MM.1S (cell line): ENCODE measurements around the gene TFPI.

Source experiments
- DNase-seq: peaks from one replicate; pipeline ENCODE4 v3.0.0-alpha.2; 2015
- H2AFZ ChIP-seq: fragments of 300-600 bp; sonication (generic); 2 replicates; pipeline ENCODE4 v1.6.0; 2016; ENCODE audit warnings: antibody characterized with exemption, low read length
- H3F3A ChIP-seq: fragments of 300-600 bp; sonication (generic); 2 replicates; pipeline ENCODE4 v1.6.1; 2016; ENCODE audit warnings: mild to moderate bottlenecking, antibody characterized with exemption, low read length, moderate library complexity, mixed read lengths; ENCODE audit not compliant: insufficient read depth
- H3K27ac ChIP-seq: fragments of 300-600 bp; sonication (generic); 2 replicates; pipeline ENCODE4 v1.5.1; 2016; ENCODE audit warnings: mild to moderate bottlenecking, low read length
- H3K27me3 ChIP-seq: fragments of 300-600 bp; sonication (generic); replicated peaks from 2 replicates; pipeline ENCODE4 v1.6.0; 2016; ENCODE audit warnings: low read length; ENCODE audit not compliant: insufficient read depth
- H3K36me3 ChIP-seq: fragments of 300-600 bp; sonication (generic); replicated peaks from 2 replicates; pipeline ENCODE4 v1.6.1; 2016; ENCODE audit warnings: mild to moderate bottlenecking, low read length, mixed read lengths; ENCODE audit not compliant: insufficient read depth
- H3K4me1 ChIP-seq: fragments of 300-600 bp; sonication (generic); 2 replicates; pipeline ENCODE4 v1.6.1; 2016; ENCODE audit warnings: low read length, mixed read lengths
- H3K4me2 ChIP-seq: fragments of 300-600 bp; sonication (generic); 2 replicates; pipeline ENCODE4 v1.6.0; 2016; ENCODE audit warnings: low read depth, low read length
- H3K4me3 ChIP-seq: fragments of 300-600 bp; sonication (generic); 2 replicates; pipeline ENCODE4 v1.5.1; 2016; ENCODE audit warnings: low read length, mixed read lengths
- H3K79me2 ChIP-seq: fragments of 300-600 bp; sonication (generic); 2 replicates; pipeline ENCODE4 v1.6.1; 2016; ENCODE audit warnings: mixed run types, low read length, mixed read lengths
- H3K9ac ChIP-seq: fragments of 300-600 bp; sonication (generic); 2 replicates; pipeline ENCODE4 v1.6.1; 2016; ENCODE audit warnings: low read length, mixed read lengths
- H3K9me2 ChIP-seq: fragments of 300-600 bp; sonication (generic); replicated peaks from 2 replicates; pipeline ENCODE4 v1.6.1; 2016; ENCODE audit warnings: mild to moderate bottlenecking, low read length, mixed read lengths; ENCODE audit not compliant: insufficient read depth
- H3K9me3 ChIP-seq: fragments of 300-600 bp; sonication (generic); replicated peaks from 2 replicates; pipeline ENCODE4 v1.6.1; 2016; ENCODE audit warnings: mild to moderate bottlenecking, low read length, mixed read lengths; ENCODE audit not compliant: insufficient read depth
- H4K20me1 ChIP-seq: fragments of 300-600 bp; sonication (generic); 2 replicates; pipeline ENCODE4 v1.6.1; 2016; ENCODE audit warnings: mild to moderate bottlenecking, low read length, moderate library complexity, mixed read lengths; ENCODE audit not compliant: insufficient read depth
- EZH2 ChIP-seq: fragments of 300-600 bp; sonication (generic); optimal IDR thresholded peaks from 2 replicates; pipeline ENCODE3; 2017; ENCODE audit warnings: low read depth, mild to moderate bottlenecking, antibody characterized with exemption, low read length, mixed read lengths
- EZH2phosphoT487 ChIP-seq: fragments of 300-600 bp; sonication (generic); IDR thresholded peaks from 2 replicates; pipeline ENCODE4 v1.6.1; 2018; ENCODE audit warnings: antibody characterized with exemption, low read length
- TF ChIP-seq, protein P1 (sequence below): fragments of 300-600 bp; sonication (generic); IDR thresholded peaks from 2 replicates; pipeline ENCODE4 v1.5.1; 2016; ENCODE audit warnings: antibody characterized with exemption, low read length, mixed read lengths

Gene TFPI

DNA sequence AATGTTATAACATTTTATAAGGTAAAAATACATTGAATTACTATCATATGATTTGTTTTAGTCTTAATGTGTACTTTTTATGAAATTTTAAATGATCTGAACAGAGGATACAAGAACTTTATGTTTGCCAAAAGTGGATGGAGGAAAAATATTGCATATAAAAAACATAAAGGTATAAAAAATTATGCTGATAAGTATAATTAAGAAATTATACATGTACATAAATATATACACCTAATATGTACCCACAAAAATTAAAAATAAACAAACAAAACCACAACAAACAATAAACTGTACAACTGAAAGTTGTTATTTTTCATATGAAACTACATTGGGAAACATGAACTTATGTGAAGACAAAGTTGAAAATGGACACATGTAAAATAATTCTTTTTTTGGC lies 68.0 kb downstream of the TFPI start:
- TF ChIP-seq EZH2 (no peak), EZH2phosphoT487 (no peak)
- TF ChIP-seq, protein P1, sequence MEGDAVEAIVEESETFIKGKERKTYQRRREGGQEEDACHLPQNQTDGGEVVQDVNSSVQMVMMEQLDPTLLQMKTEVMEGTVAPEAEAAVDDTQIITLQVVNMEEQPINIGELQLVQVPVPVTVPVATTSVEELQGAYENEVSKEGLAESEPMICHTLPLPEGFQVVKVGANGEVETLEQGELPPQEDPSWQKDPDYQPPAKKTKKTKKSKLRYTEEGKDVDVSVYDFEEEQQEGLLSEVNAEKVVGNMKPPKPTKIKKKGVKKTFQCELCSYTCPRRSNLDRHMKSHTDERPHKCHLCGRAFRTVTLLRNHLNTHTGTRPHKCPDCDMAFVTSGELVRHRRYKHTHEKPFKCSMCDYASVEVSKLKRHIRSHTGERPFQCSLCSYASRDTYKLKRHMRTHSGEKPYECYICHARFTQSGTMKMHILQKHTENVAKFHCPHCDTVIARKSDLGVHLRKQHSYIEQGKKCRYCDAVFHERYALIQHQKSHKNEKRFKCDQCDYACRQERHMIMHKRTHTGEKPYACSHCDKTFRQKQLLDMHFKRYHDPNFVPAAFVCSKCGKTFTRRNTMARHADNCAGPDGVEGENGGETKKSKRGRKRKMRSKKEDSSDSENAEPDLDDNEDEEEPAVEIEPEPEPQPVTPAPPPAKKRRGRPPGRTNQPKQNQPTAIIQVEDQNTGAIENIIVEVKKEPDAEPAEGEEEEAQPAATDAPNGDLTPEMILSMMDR: no peak
- Histone ChIP-seq H3K4me2 (no peak overlapping the region), H3K9me2 (no peaks in the 10 kb centered on the region), H3K27ac (no peak overlapping the region), H3K27me3 (no peaks in the 10 kb centered on the region), H3K9ac (no peak overlapping the region), H3K4me3 (no peak overlapping the region), H2AFZ (no peak overlapping the region), H3K36me3 (no peaks in the 10 kb centered on the region), H3K4me1 (peaks cover 4% of the 10 kb centered on the region), H3F3A (no peaks in the 10 kb centered on the region), H4K20me1 (no peaks in the 10 kb centered on the region), H3K9me3 (no peaks in the 10 kb centered on the region), H3K79me2 (no peaks in the 10 kb centered on the region)
- DNase-seq: no peak

DNA sequence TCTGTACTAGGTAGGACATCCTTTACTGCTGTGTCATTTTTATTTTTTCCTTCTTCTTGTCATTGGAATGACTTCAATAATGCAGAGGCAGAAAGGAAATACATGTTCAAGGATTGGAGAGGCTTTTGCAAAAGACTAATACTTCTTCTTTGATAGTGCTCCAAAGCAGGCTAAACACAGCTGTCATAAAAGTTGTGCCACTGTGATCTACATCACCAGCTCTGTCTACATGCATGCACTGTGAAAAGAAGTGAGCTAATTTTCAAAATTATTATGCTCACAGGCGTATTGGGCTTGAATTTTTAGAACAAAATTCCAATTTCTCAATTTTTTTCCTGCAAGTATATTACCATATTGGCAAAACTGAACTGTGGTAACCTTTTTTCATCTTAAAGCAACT lies 68.7 kb downstream of the TFPI start:
- no peaks in the 10 kb centered on the region for H3K9me3 ChIP-seq
- no peak for TF ChIP-seq EZH2
- TF ChIP-seq, protein P1: no peak
- no peak for TF ChIP-seq EZH2phosphoT487
- no peak overlapping the region for H2AFZ ChIP-seq
- H3F3A ChIP-seq: no peaks in the 10 kb centered on the region
- no peak overlapping the region for H3K4me3 ChIP-seq
- H3K4me2 ChIP-seq: no peak overlapping the region
- H3K9ac ChIP-seq: no peak overlapping the region
- H3K9me2 ChIP-seq: no peaks in the 10 kb centered on the region
- H3K27ac ChIP-seq: no peak overlapping the region
- H3K79me2 ChIP-seq: no peaks in the 10 kb centered on the region
- no peak for DNase-seq
- no peaks in the 10 kb centered on the region for H3K27me3 ChIP-seq
- H3K36me3 ChIP-seq: no peaks in the 10 kb centered on the region
- peaks cover 4% of the 10 kb centered on the region for H3K4me1 ChIP-seq
- no peaks in the 10 kb centered on the region for H4K20me1 ChIP-seq

DNA sequence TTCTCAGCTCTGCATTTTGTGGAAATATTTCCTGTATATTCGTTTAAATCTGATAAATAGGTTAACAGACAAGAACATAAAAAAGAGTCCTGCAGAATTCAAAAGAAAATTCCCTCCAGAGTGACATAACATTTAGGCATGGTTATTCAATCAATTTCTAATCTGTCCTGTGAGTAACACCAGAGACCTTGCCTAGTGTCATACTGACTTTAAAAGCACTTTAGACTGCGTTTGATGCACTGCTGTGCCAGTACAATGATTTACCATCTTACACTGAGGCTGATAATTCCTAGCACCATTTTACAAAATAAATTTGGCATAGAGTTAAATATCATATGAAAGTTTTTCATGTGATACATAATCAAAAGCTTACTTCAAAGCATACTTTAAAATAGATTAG lies 70.7 kb downstream of the TFPI start:
- H3F3A ChIP-seq: no peaks in the 10 kb centered on the region
- peaks cover 4% of the 10 kb centered on the region for H3K4me1 ChIP-seq
- H3K27ac ChIP-seq: no peak overlapping the region
- no peaks in the 10 kb centered on the region for H3K27me3 ChIP-seq
- H4K20me1 ChIP-seq: no peaks in the 10 kb centered on the region
- no peak for DNase-seq
- H3K4me2 ChIP-seq: no peak overlapping the region
- H3K36me3 ChIP-seq: no peaks in the 10 kb centered on the region
- H2AFZ ChIP-seq: no peak overlapping the region
- H3K79me2 ChIP-seq: no peaks in the 10 kb centered on the region
- no peak overlapping the region for H3K4me3 ChIP-seq
- no peaks in the 10 kb centered on the region for H3K9me2 ChIP-seq
- no peak for TF ChIP-seq EZH2phosphoT487
- TF ChIP-seq EZH2: no peak
- TF ChIP-seq, protein P1: no peak
- H3K9ac ChIP-seq: no peak overlapping the region
- no peaks in the 10 kb centered on the region for H3K9me3 ChIP-seq
